Activated B cell treated with CpG ODN at 0.5 μM for 24 hours (primary cell): ENCODE measurements around the gene COQ2. TPM values are rescaled to one million over a fixed set of nuclear protein-coding genes. Genes with fewer than 3 reads are reported as not detected.

ENCODE experiments used
- ATAC-seq: fragments of 200-7000 bp; cut with Tn5 transposase; one replicate; pipeline ENCODE4 v1.10.0; 2021; ENCODE audit warnings: low read depth, mild to moderate bottlenecking, moderate library complexity
- CTCF ChIA-PET: fragments of 350-600 bp; sonication (Branson Sonifier 250); formaldehyde crosslinking; loops from one replicate; lab custom pipeline; 2021; ENCODE audit warnings: antibody characterized with exemption; lab: Charles Lee
- POLR2A ChIA-PET: fragments of 350-600 bp; sonication (Branson Sonifier 250); formaldehyde crosslinking; loops from one replicate; lab custom pipeline; 2021; ENCODE audit warnings: antibody characterized with exemption; lab: Charles Lee
- DNase-seq: peaks from one replicate; pipeline ENCODE4 v3.0.0; 2022
- H3K27ac Mint-ChIP-seq: one replicate; pipeline ENCODE4 v1.8.0; 2020; ENCODE audit warnings: mixed read lengths
- H3K27me3 Mint-ChIP-seq: one replicate; pipeline ENCODE4 v1.8.0; 2021; ENCODE audit warnings: mixed read lengths
- H3K36me3 Mint-ChIP-seq: one replicate; pipeline ENCODE4 v1.8.0; 2021; ENCODE audit warnings: low read depth, mixed read lengths
- H3K4me1 Mint-ChIP-seq: one replicate; pipeline ENCODE4 v1.8.0; 2021; ENCODE audit warnings: mixed read lengths
- H3K4me3 Mint-ChIP-seq: one replicate; pipeline ENCODE4 v1.8.0; 2020; ENCODE audit warnings: mild to moderate bottlenecking, mixed read lengths
- H3K9me3 Mint-ChIP-seq: one replicate; pipeline ENCODE4 v1.8.0; 2020; ENCODE audit warnings: mixed read lengths
- intact Hi-C: fragments of 100-400 bp; cut with micrococcal nuclease; formaldehyde crosslinking; loops from one replicate; pipeline ENCODE4 v1.15.1; 2024
- total RNA-seq: library from RNA; stranded (reverse); gene quantifications from 2 replicates; pipeline ENCODE4 v1.2.3, GENCODE V29; 2022
- TF ChIP-seq, protein P1 (sequence below): fragments of 200-600 bp; IDR thresholded peaks from one replicate; pipeline ENCODE4 v1.8.0; 2022; ENCODE audit warnings: antibody characterized with exemption, mild to moderate bottlenecking

Gene COQ2
- total RNA-seq, 1 donor from 2014 or later: 18.8 TPM

DNA sequence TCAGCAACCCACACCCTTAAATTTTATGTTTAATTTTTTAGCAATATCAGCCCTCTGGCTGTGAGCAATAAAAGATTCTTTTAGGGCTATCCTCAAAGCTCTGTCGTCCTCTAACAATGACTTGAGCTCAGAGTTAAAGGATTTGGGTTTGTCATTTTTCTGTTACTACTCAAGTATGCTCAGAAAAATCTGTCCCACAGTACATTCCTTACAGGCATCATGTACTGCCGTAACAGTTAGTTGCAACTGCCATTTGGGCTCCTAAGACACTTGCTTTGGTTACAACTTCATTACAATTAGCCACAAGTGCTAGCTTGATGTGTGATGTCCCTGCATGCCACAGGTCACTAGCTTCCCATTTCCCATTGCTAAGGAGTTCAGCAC is 33.2 kb downstream of the COQ2 start:
- ATAC-seq (no peak), DNase-seq (no peak)
- Mint-ChIP-seq H3K36me3 (no peaks in the 10 kb centered on the region), H3K4me1 (peaks cover 45% of the 10 kb centered on the region), H3K27ac (no peak overlapping the region), H3K4me3 (no peak overlapping the region), H3K9me3 (no peaks in the 10 kb centered on the region), H3K27me3 (no peaks in the 10 kb centered on the region)
- intact Hi-C loops: no loop called here
- CTCF ChIA-PET: interaction anchor here (1.0 to 5.6 kb wide), 11 partner anchors 10 to 177 kb away, joined by 3 to 43 read pairs (median 7); partner anchors contain the start of gene COQ2
- TF ChIP-seq, protein P1, sequence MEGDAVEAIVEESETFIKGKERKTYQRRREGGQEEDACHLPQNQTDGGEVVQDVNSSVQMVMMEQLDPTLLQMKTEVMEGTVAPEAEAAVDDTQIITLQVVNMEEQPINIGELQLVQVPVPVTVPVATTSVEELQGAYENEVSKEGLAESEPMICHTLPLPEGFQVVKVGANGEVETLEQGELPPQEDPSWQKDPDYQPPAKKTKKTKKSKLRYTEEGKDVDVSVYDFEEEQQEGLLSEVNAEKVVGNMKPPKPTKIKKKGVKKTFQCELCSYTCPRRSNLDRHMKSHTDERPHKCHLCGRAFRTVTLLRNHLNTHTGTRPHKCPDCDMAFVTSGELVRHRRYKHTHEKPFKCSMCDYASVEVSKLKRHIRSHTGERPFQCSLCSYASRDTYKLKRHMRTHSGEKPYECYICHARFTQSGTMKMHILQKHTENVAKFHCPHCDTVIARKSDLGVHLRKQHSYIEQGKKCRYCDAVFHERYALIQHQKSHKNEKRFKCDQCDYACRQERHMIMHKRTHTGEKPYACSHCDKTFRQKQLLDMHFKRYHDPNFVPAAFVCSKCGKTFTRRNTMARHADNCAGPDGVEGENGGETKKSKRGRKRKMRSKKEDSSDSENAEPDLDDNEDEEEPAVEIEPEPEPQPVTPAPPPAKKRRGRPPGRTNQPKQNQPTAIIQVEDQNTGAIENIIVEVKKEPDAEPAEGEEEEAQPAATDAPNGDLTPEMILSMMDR: no peak
- POLR2A ChIA-PET: interaction anchor here (0.6 to 2.7 kb wide), 7 partner anchors 11 to 176 kb away, joined by 3 to 14 read pairs (median 3); no protein-coding TSS in a partner anchor

DNA sequence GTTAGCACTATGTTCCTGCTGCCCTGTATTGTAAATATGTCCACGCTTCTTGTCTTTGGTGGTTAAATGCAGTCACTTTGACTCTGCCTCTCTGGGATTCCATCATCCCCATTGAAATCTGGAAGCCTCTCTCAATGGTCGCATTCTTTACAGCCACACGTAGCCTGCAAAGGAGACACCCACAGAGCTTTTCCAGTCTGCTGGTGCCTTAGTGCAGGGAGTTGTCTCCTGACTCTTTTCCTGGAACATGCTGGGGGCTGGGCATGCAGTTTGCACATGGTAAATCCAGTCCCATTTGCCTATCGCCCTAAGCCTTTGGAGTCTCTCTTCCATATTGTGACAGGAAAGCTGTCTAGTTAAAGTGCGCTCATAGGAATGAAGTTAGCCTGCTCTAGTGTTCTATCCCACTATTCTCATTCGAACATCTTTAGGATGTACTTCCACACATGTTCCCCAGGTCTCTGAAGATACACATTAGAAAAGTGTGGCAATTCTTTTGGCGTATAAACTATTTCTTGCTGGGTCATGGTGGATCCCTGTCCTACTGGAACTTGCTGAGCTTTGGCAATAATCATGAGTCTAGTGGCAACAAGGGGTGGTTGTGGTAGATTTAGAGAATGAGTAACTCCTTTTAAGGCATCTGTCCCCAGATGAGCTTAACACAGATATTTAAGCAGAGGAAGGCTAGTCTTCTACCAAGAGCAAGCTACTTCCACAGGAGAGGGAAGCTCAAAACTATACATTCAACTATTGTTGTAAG is 33.7 kb downstream of the COQ2 start:
- H3K27ac Mint-ChIP-seq: no peak overlapping the region
- CTCF ChIA-PET: interaction anchor here (1.0 to 5.6 kb wide), 10 partner anchors 10 to 176 kb away, joined by 3 to 43 read pairs (median 6); no protein-coding TSS in a partner anchor

DNA sequence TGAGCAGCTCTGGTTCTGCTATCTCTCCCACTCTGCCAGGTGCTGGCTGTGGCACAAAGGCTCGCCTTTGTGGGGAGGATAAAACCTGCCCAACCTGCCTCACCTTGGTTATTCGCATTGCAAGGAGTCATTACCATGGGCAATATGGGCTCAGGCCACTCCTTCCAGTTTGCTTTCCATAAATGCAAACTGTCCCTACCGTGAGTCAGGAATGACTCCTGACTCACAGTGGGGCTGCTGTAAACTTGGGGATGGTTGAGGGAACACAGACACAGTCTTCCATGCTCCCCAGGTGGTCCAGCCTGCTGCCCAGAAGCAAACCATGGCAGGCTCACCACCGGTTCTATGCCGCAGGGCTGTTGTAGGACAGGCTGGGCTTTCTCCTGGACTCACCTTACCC is 36.1 kb downstream of the COQ2 start:
- intact Hi-C loops: no loop called here
- CTCF ChIA-PET: no interaction called here
- ATAC-seq (no peak), DNase-seq (no peak)
- TF ChIP-seq, protein P1: no peak
- Mint-ChIP-seq H3K27me3 (no peaks in the 10 kb centered on the region), H3K4me1 (peaks cover 49% of the 10 kb centered on the region), H3K4me3 (no peak overlapping the region), H3K9me3 (no peaks in the 10 kb centered on the region), H3K27ac (no peak overlapping the region), H3K36me3 (no peaks in the 10 kb centered on the region)
- POLR2A ChIA-PET: no interaction called here

More for the DNA sequence above, 33.7 kb downstream of the COQ2 start:
- no peak for ATAC-seq
- Mint-ChIP-seq H3K9me3 (no peaks in the 10 kb centered on the region), H3K27me3 (no peaks in the 10 kb centered on the region), H3K36me3 (no peaks in the 10 kb centered on the region), H3K4me1 (peaks cover 41% of the 10 kb centered on the region), H3K4me3 (no peak overlapping the region)
- intact Hi-C loops: no loop called here
- no peak for DNase-seq
- POLR2A ChIA-PET: interaction anchor here (0.6 to 2.7 kb wide), 7 partner anchors 10 to 176 kb away, joined by 3 to 14 read pairs (median 3); no protein-coding TSS in a partner anchor
- TF ChIP-seq, protein P1: no peak

GRCh38 chr4:83247415-83248357 is 36.9 kb downstream of the COQ2 start:
- Mint-ChIP-seq H3K36me3 (no peaks in the 10 kb centered on the region), H3K4me1 (peaks cover 45% of the 10 kb centered on the region), H3K27me3 (no peaks in the 10 kb centered on the region), H3K27ac (no peak overlapping the region), H3K4me3 (no peak overlapping the region), H3K9me3 (no peaks in the 10 kb centered on the region)
- TF ChIP-seq, protein P1: no peak
- POLR2A ChIA-PET: no interaction called here
- DNase-seq: no peak
- intact Hi-C loops: no loop called here
- CTCF ChIA-PET: no interaction called here
- no peak for ATAC-seq
